HEK293 (cell line): ENCODE data around the gene DLL1.

Source experiments
- CTCF ChIA-PET: fragments of 350-600 bp; formaldehyde crosslinking; extraction: SDS; loops from one replicate; lab custom pipeline; 2021; ENCODE audit warnings: antibody characterized with exemption; lab: Yijun Ruan, JAX
- POLR2A ChIA-PET: fragments of 300-600 bp; formaldehyde crosslinking; extraction: SDS; loops from one replicate; lab custom pipeline; 2020; ENCODE audit warnings: antibody characterized with exemption, inconsistent platforms; lab: Yijun Ruan, JAX
- H3K27ac ChIP-seq: fragments of 200-500 bp; sonication (Bioruptor generic); 2 replicates; pipeline ENCODE4 v1.5.1; 2014; ENCODE audit warnings: low read depth, low read length, control low read depth, inconsistent platforms; ENCODE audit errors: extremely low read depth
- H3K36me3 ChIP-seq, 2 experiments: fragments of 200-500 bp in 1 of 2; sonication (Bioruptor generic) in 1 of 2; 1 replicate in 1 of 2; 2 replicates in 1 of 2; pipeline ENCODE4 v1.5.1; 2014 to 2017; ENCODE audit warnings: inconsistent platforms in 2 of 2, low read length in 2 of 2; ENCODE audit not compliant: control insufficient read depth in 2 of 2, insufficient read depth in 1 of 2
- H3K4me1 ChIP-seq: fragments of 200-500 bp; sonication (Bioruptor generic); 2 replicates; pipeline ENCODE4 v1.5.1; 2014; ENCODE audit warnings: mild to moderate bottlenecking, low read length, inconsistent platforms; ENCODE audit not compliant: control insufficient read depth, insufficient read depth
- H3K4me3 ChIP-seq: 2 replicates; pipeline ENCODE4 v1.5.1; 2011; ENCODE audit warnings: low read depth, mild to moderate bottlenecking, control low read depth, low read length, moderate library complexity
- H3K9me3 ChIP-seq: fragments of 200-500 bp; sonication (Bioruptor generic); 2 replicates; pipeline ENCODE4 v1.5.1; 2014; ENCODE audit warnings: low read depth, low read length, inconsistent platforms; ENCODE audit not compliant: control insufficient read depth, insufficient read depth
- TRIM28 ChIP-seq: IDR thresholded peaks from 2 replicates; pipeline ENCODE4 v1.6.1; 2011; ENCODE audit warnings: low read length, control low read depth, borderline replicate concordance
- YY2 ChIP-seq: fragments of 450-650 bp; formaldehyde crosslinking; IDR thresholded peaks from 2 replicates; pipeline ENCODE4 v1.5.1; 2016; ENCODE audit warnings: missing biosample characterization, missing genetic modification characterization
- ZBTB20 ChIP-seq: fragments of 450-650 bp; formaldehyde crosslinking; IDR thresholded peaks from 2 replicates; pipeline ENCODE4 v1.5.1; 2016; ENCODE audit warnings: missing biosample characterization, missing genetic modification characterization
- ZBTB7A ChIP-seq: fragments of 450-650 bp; formaldehyde crosslinking; IDR thresholded peaks from 2 replicates; pipeline ENCODE4 v1.5.1; 2016; ENCODE audit warnings: low read depth, missing biosample characterization, missing genetic modification characterization
- ZNF24 ChIP-seq: fragments of 450-650 bp; formaldehyde crosslinking; IDR thresholded peaks from 2 replicates; pipeline ENCODE4 v1.5.1; 2016; ENCODE audit warnings: missing biosample characterization, missing genetic modification characterization
- ZNF549 ChIP-seq: fragments of 450-650 bp; IDR thresholded peaks from 2 replicates; pipeline ENCODE4 v1.5.1; 2018; ENCODE audit warnings: missing biosample characterization, missing genetic modification characterization, mild to moderate bottlenecking, inconsistent platforms, moderate library complexity
- ZNF626 ChIP-seq: fragments of 450-650 bp; sonication (Bioruptor Pico); formaldehyde crosslinking; IDR thresholded peaks from 2 replicates; pipeline ENCODE4 v1.5.1; 2018; ENCODE audit warnings: missing biosample characterization, missing genetic modification characterization, inconsistent platforms
- TF ChIP-seq, protein P1 (sequence below): fragments of 450-650 bp; formaldehyde crosslinking; IDR thresholded peaks from 2 replicates; pipeline ENCODE4 v1.5.1; 2016; ENCODE audit warnings: missing biosample characterization, missing genetic modification characterization
- TF ChIP-seq, protein P2 (sequence below): fragments of 450-650 bp; formaldehyde crosslinking; IDR thresholded peaks from 2 replicates; pipeline ENCODE4 v1.5.1; 2017; ENCODE audit warnings: missing biosample characterization, missing genetic modification characterization
- TF ChIP-seq, protein P3 (sequence below): fragments of 450-650 bp; formaldehyde crosslinking; optimal IDR thresholded peaks from 2 replicates; pipeline ENCODE3; 2016; ENCODE audit warnings: missing biosample characterization, mild to moderate bottlenecking, missing genetic modification characterization
- TF ChIP-seq, protein P4 (sequence below): fragments of 450-650 bp; formaldehyde crosslinking; IDR thresholded peaks from 2 replicates; pipeline ENCODE4 v1.5.1; 2016; ENCODE audit warnings: missing biosample characterization, missing genetic modification characterization
- TF ChIP-seq, protein P5 (sequence below): fragments of 450-650 bp; formaldehyde crosslinking; IDR thresholded peaks from 2 replicates; pipeline ENCODE4 v1.5.1; 2017; ENCODE audit warnings: missing biosample characterization, missing genetic modification characterization
- TF ChIP-seq, protein P6 (sequence below): fragments of 450-650 bp; formaldehyde crosslinking; IDR thresholded peaks from 2 replicates; pipeline ENCODE4 v1.5.1; 2016; ENCODE audit warnings: missing biosample characterization, missing genetic modification characterization
- TF ChIP-seq, protein P7 (sequence below): fragments of 450-650 bp; formaldehyde crosslinking; IDR thresholded peaks from 2 replicates; pipeline ENCODE4 v1.5.1; 2016; ENCODE audit warnings: missing biosample characterization, missing genetic modification characterization, borderline replicate concordance

DLL1 gene

DNA sequence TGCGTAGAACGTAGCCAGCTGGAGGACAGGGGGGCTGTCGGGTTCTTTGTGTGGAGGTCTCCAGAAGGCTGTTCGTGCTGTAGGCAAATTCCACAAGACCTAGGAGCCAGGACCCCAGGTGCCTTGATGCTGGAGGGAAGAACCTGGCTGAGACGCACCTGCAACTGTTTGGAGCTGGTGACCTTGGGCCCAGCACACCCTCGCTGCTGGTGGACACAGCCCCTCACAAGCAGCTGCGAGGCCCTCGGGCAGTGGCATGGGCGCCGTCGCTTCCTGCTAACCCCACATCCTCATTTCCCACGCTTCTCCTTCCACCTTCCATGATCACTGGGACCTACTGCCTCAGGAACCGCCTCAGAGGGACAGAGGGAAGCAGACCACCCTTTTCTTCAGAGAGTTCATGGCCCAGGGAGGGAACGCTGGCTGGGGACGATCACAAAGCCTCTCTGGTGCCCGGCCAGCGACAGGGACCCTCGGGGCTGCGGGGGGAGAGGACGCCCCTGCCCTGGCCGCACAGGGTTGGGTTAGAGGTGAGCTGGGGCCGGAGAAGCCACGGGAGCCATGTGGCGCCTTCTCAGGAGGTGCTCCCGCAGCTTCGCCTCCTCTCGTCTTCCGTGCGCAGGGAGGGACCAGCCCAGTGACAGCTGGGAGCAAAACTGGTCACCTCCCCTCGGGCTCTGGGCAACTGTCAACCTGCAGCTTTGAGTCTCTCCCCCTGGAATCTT, 18.4 kb downstream of the DLL1 start (continued):
- no peak for TF ChIP-seq ZNF549 (tag by site-specific recombination)
- no peak for TF ChIP-seq ZBTB7A (tag by site-specific recombination)
- TF ChIP-seq, protein P1, sequence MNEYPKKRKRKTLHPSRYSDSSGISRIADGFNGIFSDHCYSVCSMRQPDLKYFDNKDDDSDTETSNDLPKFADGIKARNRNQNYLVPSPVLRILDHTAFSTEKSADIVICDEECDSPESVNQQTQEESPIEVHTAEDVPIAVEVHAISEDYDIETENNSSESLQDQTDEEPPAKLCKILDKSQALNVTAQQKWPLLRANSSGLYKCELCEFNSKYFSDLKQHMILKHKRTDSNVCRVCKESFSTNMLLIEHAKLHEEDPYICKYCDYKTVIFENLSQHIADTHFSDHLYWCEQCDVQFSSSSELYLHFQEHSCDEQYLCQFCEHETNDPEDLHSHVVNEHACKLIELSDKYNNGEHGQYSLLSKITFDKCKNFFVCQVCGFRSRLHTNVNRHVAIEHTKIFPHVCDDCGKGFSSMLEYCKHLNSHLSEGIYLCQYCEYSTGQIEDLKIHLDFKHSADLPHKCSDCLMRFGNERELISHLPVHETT (tag by site-specific recombination), result no peak
- TF ChIP-seq ZBTB20 (tag by site-specific recombination), result no peak

DNA sequence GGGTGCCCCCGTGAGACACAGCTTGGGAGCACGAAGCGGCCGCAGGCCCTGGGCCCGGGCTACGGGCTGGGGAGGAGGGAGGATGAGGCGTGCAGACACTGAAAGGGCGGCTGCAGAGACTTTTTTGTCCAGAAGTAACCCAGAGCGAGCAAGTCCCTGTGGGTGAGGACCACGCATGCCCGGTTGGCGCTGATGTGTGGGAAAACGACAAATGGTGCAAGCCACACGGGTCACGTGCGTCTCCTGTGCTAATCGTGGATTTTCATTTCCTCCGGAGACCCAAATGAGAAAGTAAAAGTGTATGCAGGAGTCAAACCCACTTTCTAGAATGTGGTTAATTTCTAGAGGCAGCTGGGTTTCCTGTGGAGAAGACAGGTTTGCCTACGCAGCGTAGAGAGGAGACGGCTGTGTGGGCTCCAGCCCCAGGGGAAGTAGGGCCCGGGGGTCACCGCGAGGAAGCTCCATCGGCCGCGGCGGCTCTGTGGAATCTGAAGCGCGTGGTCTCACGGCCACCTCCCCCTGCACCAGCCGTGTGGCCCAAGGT, 19.0 kb downstream of the DLL1 start:
- Histone ChIP-seq H3K9me3 (no peaks in the 10 kb centered on the region), H3K4me3 (no peak overlapping the region), H3K27ac (no peak overlapping the region), H3K36me3 (no peaks in the 10 kb centered on the region), H3K4me1 (no peaks in the 10 kb centered on the region)
- CTCF ChIA-PET, result no interaction called here
- POLR2A ChIA-PET, result no interaction called here
- TF ChIP-seq, protein P2, sequence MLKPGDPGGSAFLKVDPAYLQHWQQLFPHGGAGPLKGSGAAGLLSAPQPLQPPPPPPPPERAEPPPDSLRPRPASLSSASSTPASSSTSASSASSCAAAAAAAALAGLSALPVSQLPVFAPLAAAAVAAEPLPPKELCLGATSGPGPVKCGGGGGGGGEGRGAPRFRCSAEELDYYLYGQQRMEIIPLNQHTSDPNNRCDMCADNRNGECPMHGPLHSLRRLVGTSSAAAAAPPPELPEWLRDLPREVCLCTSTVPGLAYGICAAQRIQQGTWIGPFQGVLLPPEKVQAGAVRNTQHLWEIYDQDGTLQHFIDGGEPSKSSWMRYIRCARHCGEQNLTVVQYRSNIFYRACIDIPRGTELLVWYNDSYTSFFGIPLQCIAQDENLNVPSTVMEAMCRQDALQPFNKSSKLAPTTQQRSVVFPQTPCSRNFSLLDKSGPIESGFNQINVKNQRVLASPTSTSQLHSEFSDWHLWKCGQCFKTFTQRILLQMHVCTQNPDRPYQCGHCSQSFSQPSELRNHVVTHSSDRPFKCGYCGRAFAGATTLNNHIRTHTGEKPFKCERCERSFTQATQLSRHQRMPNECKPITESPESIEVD (tag by site-specific recombination), result no peak
- TF ChIP-seq, protein P3, sequence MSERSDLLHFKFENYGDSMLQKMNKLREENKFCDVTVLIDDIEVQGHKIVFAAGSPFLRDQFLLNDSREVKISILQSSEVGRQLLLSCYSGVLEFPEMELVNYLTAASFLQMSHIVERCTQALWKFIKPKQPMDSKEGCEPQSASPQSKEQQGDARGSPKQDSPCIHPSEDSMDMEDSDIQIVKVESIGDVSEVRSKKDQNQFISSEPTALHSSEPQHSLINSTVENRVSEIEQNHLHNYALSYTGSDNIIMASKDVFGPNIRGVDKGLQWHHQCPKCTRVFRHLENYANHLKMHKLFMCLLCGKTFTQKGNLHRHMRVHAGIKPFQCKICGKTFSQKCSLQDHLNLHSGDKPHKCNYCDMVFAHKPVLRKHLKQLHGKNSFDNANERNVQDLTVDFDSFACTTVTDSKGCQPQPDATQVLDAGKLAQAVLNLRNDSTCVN, result no peak
- TF ChIP-seq, protein P4, sequence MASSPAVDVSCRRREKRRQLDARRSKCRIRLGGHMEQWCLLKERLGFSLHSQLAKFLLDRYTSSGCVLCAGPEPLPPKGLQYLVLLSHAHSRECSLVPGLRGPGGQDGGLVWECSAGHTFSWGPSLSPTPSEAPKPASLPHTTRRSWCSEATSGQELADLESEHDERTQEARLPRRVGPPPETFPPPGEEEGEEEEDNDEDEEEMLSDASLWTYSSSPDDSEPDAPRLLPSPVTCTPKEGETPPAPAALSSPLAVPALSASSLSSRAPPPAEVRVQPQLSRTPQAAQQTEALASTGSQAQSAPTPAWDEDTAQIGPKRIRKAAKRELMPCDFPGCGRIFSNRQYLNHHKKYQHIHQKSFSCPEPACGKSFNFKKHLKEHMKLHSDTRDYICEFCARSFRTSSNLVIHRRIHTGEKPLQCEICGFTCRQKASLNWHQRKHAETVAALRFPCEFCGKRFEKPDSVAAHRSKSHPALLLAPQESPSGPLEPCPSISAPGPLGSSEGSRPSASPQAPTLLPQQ, result no peak
- no peak for TF ChIP-seq YY2
- no peak for TF ChIP-seq ZNF24 (tag by site-specific recombination)
- TF ChIP-seq, protein P5, sequence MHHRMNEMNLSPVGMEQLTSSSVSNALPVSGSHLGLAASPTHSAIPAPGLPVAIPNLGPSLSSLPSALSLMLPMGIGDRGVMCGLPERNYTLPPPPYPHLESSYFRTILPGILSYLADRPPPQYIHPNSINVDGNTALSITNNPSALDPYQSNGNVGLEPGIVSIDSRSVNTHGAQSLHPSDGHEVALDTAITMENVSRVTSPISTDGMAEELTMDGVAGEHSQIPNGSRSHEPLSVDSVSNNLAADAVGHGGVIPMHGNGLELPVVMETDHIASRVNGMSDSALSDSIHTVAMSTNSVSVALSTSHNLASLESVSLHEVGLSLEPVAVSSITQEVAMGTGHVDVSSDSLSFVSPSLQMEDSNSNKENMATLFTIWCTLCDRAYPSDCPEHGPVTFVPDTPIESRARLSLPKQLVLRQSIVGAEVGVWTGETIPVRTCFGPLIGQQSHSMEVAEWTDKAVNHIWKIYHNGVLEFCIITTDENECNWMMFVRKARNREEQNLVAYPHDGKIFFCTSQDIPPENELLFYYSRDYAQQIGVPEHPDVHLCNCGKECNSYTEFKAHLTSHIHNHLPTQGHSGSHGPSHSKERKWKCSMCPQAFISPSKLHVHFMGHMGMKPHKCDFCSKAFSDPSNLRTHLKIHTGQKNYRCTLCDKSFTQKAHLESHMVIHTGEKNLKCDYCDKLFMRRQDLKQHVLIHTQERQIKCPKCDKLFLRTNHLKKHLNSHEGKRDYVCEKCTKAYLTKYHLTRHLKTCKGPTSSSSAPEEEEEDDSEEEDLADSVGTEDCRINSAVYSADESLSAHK, result no peak
- TF ChIP-seq TRIM28, result no peak
- TF ChIP-seq, protein P6, sequence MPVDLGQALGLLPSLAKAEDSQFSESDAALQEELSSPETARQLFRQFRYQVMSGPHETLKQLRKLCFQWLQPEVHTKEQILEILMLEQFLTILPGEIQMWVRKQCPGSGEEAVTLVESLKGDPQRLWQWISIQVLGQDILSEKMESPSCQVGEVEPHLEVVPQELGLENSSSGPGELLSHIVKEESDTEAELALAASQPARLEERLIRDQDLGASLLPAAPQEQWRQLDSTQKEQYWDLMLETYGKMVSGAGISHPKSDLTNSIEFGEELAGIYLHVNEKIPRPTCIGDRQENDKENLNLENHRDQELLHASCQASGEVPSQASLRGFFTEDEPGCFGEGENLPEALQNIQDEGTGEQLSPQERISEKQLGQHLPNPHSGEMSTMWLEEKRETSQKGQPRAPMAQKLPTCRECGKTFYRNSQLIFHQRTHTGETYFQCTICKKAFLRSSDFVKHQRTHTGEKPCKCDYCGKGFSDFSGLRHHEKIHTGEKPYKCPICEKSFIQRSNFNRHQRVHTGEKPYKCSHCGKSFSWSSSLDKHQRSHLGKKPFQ (tag by site-specific recombination), result no peak
- TF ChIP-seq, protein P7, sequence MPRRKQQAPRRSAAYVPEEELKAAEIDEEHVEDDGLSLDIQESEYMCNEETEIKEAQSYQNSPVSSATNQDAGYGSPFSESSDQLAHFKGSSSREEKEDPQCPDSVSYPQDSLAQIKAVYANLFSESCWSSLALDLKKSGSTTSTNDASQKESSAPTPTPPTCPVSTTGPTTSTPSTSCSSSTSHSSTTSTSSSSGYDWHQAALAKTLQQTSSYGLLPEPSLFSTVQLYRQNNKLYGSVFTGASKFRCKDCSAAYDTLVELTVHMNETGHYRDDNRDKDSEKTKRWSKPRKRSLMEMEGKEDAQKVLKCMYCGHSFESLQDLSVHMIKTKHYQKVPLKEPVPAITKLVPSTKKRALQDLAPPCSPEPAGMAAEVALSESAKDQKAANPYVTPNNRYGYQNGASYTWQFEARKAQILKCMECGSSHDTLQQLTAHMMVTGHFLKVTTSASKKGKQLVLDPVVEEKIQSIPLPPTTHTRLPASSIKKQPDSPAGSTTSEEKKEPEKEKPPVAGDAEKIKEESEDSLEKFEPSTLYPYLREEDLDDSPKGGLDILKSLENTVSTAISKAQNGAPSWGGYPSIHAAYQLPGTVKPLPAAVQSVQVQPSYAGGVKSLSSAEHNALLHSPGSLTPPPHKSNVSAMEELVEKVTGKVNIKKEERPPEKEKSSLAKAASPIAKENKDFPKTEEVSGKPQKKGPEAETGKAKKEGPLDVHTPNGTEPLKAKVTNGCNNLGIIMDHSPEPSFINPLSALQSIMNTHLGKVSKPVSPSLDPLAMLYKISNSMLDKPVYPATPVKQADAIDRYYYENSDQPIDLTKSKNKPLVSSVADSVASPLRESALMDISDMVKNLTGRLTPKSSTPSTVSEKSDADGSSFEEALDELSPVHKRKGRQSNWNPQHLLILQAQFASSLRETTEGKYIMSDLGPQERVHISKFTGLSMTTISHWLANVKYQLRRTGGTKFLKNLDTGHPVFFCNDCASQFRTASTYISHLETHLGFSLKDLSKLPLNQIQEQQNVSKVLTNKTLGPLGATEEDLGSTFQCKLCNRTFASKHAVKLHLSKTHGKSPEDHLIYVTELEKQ, result no peak
- TF ChIP-seq ZNF626, result no peak
